ENCODE results near the gene MRPS14. TPM values are rescaled to one million over a fixed set of nuclear protein-coding genes. Genes with fewer than 3 reads are reported as not detected.

Gene MRPS14
- total RNA-seq, 1 experiment from 2014 or later, result 38.1 TPM

DNA sequence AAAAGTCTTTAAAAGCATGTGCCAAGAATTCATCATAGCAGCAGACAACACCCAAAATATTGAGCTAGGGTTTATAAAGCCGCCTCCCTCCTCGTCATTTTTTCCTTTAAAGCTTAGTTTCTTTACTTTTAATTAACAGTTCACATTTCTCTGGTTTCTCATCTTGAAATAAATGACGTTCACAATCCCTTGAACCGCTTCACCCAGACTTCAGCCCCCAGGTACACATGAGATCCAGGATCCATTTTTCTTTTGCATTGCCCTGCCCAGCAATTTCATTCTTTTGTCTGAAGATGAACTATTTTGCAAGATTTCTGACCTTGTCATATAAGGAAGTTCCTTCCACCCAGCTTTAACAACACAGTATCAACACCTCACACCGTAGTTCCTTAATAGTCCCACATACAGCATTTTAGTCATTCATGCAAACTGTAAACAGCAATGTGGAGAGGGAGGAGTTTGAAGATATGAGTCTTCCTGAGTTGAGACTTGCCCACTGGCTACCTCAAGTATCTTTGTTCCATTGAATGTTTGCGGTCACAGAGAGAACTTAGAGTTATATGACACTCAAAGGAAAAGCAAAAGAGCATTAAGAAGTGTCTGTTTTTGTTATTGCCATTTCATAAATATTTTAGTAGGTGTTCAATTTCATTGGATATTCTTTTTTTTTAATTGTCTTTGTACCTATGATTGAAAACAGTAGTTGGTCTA is 58.8 kb downstream of the MRPS14 start:
- H3K27ac Mint-ChIP-seq (ENCODE audit: unreplicated experiment), result no peak overlapping the region
- H3K4me1 Mint-ChIP-seq (ENCODE audit: low read depth, unreplicated experiment), result peaks cover 23% of the 10 kb centered on the region
- Histone ChIP-seq H3K4me3 (ENCODE audit: low read depth, low read length) (no peak overlapping the region), H3K9me3 (no peaks in the 10 kb centered on the region), H3K27me3 (replicated peaks; ENCODE audit: control insufficient read depth, insufficient read depth, low read length) (no peaks in the 10 kb centered on the region), H3K4me1 (peaks cover 33% of the 10 kb centered on the region), H3K36me3 (ENCODE audit: control insufficient read depth, insufficient read depth, low read length) (no peaks in the 10 kb centered on the region)
- TF ChIP-seq CTCF (IDR thresholded peaks at IDR 0.05; ENCODE audit: insufficient read depth in 1 of 2, low read depth in 1 of 2, low read length in 1 of 2, severe bottlenecking in 1 of 2, unreplicated experiment in 1 of 2), result no peak
- no peak for DNase-seq
- intact Hi-C loops (cut with micrococcal nuclease; ENCODE audit: unreplicated experiment), result no loop called here
- BruUV-seq (replicated peaks), result no TSS peak
- ChIA-PET POLR2A (interaction anchor here (0.6 kb wide), 1 partner anchor 17 kb away, joined by 3 read pairs; no protein-coding TSS in a partner anchor), CTCF (no interaction called here)
- H3K9me3 Mint-ChIP-seq (ENCODE audit: unreplicated experiment), result no peaks in the 10 kb centered on the region
- no peaks in the 10 kb centered on the region for H3K36me3 Mint-ChIP-seq (ENCODE audit: insufficient read depth, unreplicated experiment)
- no peak overlapping the region for H3K4me3 Mint-ChIP-seq (ENCODE audit: unreplicated experiment)
- H3K27me3 Mint-ChIP-seq (ENCODE audit: insufficient read depth, unreplicated experiment), result no peaks in the 10 kb centered on the region

DNA sequence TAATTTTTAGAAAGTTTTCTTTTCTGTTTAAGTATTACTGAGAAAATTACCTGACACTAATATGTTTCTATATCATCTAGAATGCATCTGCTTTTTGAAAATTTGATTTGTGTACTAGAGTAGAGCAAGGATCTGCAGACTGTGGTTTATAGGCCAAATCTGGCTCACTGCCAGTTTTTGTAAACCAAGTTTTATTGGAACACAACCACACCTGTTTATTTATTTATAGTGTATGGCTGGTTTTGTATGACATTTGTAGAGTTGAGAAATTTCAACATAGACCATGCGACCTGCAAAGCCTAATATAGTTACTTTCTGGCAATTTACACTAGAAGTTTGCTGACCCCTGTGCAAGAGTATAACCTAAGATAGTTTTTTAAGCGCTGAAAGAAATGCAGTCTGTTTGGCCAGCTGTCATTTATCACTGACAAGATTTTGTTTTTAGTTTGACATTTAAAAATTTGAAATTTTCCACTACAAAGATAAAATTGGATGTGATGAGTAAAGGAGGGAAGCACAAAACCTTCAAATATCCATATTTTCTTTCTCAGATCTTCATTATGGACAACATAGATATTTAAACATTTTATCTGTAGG is 59.6 kb downstream of the MRPS14 start:
- no TSS peak for BruUV-seq (replicated peaks)
- Histone ChIP-seq H3K4me1 (peaks cover 28% of the 10 kb centered on the region), H3K36me3 (ENCODE audit: control insufficient read depth, insufficient read depth, low read length) (no peaks in the 10 kb centered on the region), H3K9me3 (no peaks in the 10 kb centered on the region), H3K27me3 (replicated peaks; ENCODE audit: control insufficient read depth, insufficient read depth, low read length) (no peaks in the 10 kb centered on the region), H3K4me3 (ENCODE audit: low read depth, low read length) (no peak overlapping the region)
- no peak for TF ChIP-seq CTCF (IDR thresholded peaks at IDR 0.05; ENCODE audit: insufficient read depth in 1 of 2, low read depth in 1 of 2, low read length in 1 of 2, severe bottlenecking in 1 of 2, unreplicated experiment in 1 of 2)
- CTCF ChIA-PET, result no interaction called here
- no peak overlapping the region for H3K27ac Mint-ChIP-seq (ENCODE audit: unreplicated experiment)
- H3K4me1 Mint-ChIP-seq (ENCODE audit: low read depth, unreplicated experiment), result peaks cover 23% of the 10 kb centered on the region
- POLR2A ChIA-PET, result no interaction called here
- H3K27me3 Mint-ChIP-seq (ENCODE audit: insufficient read depth, unreplicated experiment), result no peaks in the 10 kb centered on the region
- H3K36me3 Mint-ChIP-seq (ENCODE audit: insufficient read depth, unreplicated experiment), result no peaks in the 10 kb centered on the region
- no peaks in the 10 kb centered on the region for H3K9me3 Mint-ChIP-seq (ENCODE audit: unreplicated experiment)
- no peak for DNase-seq
- intact Hi-C loops (cut with micrococcal nuclease; ENCODE audit: unreplicated experiment), result no loop called here
- H3K4me3 Mint-ChIP-seq (ENCODE audit: unreplicated experiment), result no peak overlapping the region

Other genes starting within 250 kb of the MRPS14 start
- 183 and 207 TPM in 2 replicates for gene CACYBP, start 23.5 kb downstream of the MRPS14 start, total RNA-seq (2022)
- 0.12 TPM in 1 of 2 replicates, not detected in the other for gene TNN, start 44.4 kb upstream of the MRPS14 start, total RNA-seq (2022)
- gene KIAA0040, start 169.4 kb upstream of the MRPS14 start, total RNA-seq (2022), result 18.9 and 24.9 TPM in 2 replicates

All from Caco-2 (cell line).